A549 treated with CpdA at 1 μM for 4 hours (cell line): ENCODE data around the gene CNGA2. TPM values are rescaled to one million over a fixed set of nuclear protein-coding genes. Genes with fewer than 3 reads are reported as not detected.

Source experiments
- total RNA-seq: library from RNA; stranded (reverse); fragments of 200-300 nt; extraction: Qiagen RNA extraction; gene quantifications from 5 replicates; pipeline ENCODE4 v1.2.3, GENCODE V29; 2022; ENCODE audit warnings: low read depth

CNGA2 gene
- not detected in 5 replicates for total RNA-seq

DNA sequence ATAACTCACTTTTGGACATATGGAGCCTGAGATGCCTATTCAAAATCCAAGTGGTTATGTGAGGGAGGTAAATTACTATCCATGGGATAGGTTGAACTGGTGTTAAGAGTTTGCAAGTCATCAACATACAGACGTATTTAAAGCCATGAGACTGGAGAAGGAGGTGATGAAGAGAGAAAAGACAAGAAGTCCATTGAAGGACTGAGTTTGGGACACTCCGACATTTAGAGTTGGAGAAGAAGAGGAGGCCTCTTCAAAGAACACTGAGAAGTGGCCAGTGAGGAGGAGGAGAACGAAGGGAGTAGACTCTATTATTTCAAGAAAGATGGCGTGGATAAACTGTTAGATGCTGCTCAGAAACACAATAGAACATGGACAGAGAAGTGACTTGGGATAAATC is at the start of gene CNGA2:
TSS of gene CNGA2 (plus strand) at position 301 of the 400 bp plus-strand sequence. CDS start 3,738 bp downstream, outside the sequence.

DNA sequence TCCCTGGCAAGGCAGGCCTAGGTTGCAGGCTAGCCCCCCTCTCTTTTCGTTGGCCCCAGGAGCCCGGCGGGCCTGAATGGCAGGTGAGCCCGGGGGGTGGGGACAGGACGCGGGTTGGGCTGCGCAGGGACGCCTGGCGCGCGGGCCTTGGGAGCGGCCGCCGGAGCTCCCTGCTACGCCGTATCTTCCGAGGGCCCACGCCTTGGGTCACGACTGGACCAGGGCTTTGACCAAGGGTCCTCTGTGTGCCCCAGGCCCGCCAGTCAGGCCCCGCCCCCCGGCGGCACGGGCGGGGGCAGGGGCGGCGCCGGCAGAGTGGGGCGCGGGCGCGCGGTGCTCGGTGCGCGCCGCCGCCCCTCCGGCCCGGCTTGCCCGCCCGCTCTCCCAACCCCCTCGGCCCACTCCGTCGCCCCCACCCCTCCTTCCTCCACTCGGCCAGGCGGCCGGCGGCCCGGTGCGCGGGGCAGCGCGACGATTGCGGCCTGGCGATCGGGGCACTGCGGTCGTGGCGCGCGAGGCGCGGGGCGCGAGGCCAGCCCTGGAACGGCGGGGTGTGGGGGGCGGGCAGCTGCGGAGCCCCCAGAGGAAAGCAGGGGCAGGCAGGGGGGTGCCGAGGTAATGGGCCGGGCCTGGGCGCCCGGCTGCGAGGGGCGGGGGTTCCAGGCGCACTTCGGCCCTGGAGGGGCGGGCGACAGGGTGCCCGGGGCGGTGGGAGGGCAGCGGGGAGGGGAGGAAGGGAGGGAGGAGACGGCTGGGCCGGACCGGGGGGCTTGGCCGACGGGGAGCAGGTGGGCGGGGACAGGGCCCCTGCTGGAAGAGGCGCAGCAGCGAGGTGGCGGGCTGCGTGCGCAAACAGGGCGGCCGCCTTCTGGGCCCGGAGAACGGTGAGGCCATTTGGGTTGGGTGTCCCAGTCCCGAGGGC is 39.6 kb upstream of the CNGA2 start, which contains the start of gene PRRG3:
TSS of gene PRRG3 (plus strand) at position 798 of the 922 bp plus-strand sequence. CDS start 3,357 bp downstream, outside the sequence.

DNA sequence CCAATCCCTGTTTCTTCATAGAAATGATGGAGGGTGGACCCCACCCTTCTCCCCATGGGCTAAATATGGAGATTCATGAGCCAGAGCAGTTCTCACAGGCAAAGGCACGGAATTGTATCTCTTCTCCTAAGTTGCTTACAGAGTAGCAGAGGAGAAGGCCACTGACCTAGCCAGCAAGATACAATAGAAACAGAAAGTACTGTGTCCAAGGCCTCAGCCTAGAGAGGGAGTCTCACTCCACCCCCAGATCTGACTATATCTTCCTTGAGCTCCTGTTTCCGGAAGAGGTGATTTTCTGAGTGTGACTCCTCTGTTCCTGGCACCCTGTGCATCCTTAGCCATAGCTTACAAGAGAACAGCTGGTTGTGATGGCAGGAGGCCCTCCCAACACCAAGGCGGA is 18.8 kb upstream of the CNGA2 start, which contains the start of gene FATE1:
TSS of gene FATE1 (plus strand) at position 284 of the 400 bp plus-strand sequence. CDS start at position 369, 85 bp downstream.

Other genes starting within 250 kb of the CNGA2 start
- not detected in 5 replicates for gene PASD1, start 171.1 kb upstream of the CNGA2 start, total RNA-seq
- not detected in 5 replicates for gene PRRG3, start 39.3 kb upstream of the CNGA2 start, total RNA-seq
- gene FATE1, start 18.7 kb upstream of the CNGA2 start, total RNA-seq, result not detected in 5 replicates
- gene MAGEA4, start 178.1 kb downstream of the CNGA2 start, total RNA-seq, result not detected in 5 replicates
- gene GABRE, start 239.9 kb downstream of the CNGA2 start, total RNA-seq, result 21.5 to 29.3 TPM (median 26.0 TPM) in 5 replicates